H4 (cell line): Measurements from ENCODE around the gene BCR. TPM values are rescaled to one million over a fixed set of nuclear protein-coding genes. Genes with fewer than 3 reads are reported as not detected.
"Not testable (repeated sequence)": the region's sequence is repeated elsewhere in the genome, so short reads cannot be mapped to it uniquely, and the experiment has no call there.

Source experiments
- DNase-seq: peaks from one replicate; pipeline ENCODE4 v3.0.0-alpha.2; 2015; ENCODE audit warnings: low spot score
- total RNA-seq: library from RNA; depleted of rRNA; stranded (reverse); fragments of >200 nt; shearing (Covaris generic); gene quantifications from 2 replicates; pipeline ENCODE4 v1.2.3, GENCODE V29; 2014; rRNA removed

Gene BCR
- total RNA-seq = 8.4 and 10.1 TPM in 2 replicates

DNA sequence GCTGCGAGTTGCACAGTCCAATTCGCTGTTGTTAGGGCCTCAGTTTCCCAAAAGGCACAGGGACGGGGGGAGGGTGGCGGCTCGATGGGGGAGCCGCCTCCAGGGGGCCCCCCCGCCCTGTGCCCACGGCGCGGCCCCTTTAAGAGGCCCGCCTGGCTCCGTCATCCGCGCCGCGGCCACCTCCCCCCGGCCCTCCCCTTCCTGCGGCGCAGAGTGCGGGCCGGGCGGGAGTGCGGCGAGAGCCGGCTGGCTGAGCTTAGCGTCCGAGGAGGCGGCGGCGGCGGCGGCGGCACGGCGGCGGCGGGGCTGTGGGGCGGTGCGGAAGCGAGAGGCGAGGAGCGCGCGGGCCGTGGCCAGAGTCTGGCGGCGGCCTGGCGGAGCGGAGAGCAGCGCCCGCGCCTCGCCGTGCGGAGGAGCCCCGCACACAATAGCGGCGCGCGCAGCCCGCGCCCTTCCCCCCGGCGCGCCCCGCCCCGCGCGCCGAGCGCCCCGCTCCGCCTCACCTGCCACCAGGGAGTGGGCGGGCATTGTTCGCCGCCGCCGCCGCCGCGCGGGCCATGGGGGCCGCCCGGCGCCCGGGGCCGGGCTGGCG lies at the start of gene BCR:
BCR (plus strand) TSS at position 209 of the 592 bp plus-strand sequence. CDS start 452 bp downstream, outside the sequence.
- DNase-seq = no peak

- DNase-seq = no peak
These were observed 49.6 kb upstream of the BCR start for GRCh38 chr22:23130697-23131096.

DNA sequence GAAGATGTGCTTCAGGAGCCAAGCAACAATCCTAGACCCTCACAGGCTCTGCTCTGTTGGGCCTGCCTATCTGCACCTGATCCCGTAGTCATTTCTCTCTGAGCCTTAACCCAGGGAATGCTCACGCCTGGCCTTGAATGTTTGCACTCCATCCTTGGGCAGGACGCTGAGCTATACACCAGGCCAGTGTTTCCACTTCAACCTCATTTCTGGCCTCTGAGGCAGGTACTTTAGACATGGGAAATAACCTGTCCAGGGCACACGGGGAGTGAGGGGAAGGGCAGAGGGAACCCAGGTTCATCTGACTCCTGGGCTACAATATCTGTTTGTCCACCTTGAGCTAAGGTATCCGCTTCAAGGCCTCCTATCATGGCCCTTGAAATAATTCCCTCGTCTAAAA lies 48.4 kb upstream of the BCR start:
- DNase-seq = no peak

GRCh38 chr22:23132376-23133091 lies 47.8 kb upstream of the BCR start:
- DNase-seq = no peak

DNA sequence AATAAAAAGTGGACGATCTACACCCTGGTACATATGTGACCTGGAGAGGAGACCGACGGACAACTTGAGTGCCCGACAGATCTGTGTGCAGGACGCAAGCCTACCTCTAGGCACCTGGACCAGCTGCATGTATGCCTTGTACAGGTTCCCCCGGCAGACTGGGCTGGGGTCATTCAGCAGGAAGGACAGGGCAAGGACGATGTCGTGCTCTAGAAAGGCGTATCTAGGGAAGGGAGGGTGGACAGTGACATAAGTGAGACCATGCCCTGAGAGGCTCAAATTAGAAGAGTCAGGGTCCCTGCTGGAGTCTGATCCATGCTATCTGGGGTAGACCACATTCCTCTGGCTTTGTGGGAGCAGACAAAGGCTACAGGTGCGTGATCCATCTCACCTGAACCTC lies 46.4 kb upstream of the BCR start:
- DNase-seq = no peak

- DNase-seq = not testable (repeated sequence)
These were observed 43.3 kb upstream of the BCR start for GRCh38 chr22:23136991-23137390.

- no peak for DNase-seq
These were observed 42.8 kb upstream of the BCR start for GRCh38 chr22:23137468-23137867.

- DNase-seq = no peak
These were observed 42.3 kb upstream of the BCR start for GRCh38 chr22:23137905-23138561.

- no peak for DNase-seq
These were observed 41.5 kb upstream of the BCR start for GRCh38 chr22:23138584-23139435.

DNA sequence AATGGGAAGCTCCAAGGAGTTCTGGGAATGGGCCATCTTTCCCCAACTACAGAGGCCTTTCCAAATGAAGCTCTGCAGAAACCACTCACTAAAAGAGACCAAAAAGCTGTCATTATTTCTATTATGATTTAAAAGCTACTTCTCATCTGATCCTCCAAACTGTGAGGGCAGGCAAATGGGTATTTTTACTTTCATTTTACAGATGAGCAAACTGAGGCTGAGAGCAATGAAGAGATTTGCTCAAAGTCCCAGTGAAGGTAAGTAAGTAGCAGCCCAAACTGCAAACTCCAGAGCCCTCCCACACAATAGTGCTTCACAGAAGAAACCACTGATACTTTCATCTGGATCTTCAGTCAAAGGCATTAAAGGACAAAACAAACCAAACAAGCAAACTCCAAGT lies 39.9 kb upstream of the BCR start:
- no peak for DNase-seq

- DNase-seq = no peak
These were observed 37.7 kb upstream of the BCR start for GRCh38 chr22:23142546-23143105.

GRCh38 chr22:23143119-23143518 lies 37.2 kb upstream of the BCR start:
- DNase-seq = no peak

DNA sequence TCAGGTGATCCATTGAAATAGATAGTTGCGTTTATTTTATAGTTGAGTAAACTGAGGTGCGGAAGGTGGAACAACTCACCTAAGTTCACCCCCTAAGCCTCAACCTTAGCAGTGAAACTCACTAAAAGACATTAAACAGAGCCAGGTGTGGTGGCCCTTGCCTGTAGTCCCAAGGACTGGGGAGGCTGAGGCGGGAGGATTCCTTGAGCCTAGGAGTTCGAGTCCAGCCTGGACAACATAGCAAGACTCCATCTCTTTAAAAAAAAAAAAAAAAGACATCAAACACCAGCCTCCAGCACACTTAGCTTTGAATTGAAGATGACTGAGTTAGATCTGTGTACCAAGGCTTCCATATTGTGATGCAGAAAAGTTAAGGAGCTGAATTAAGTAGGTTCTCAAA lies 35.9 kb upstream of the BCR start:
- DNase-seq = no peak

DNA sequence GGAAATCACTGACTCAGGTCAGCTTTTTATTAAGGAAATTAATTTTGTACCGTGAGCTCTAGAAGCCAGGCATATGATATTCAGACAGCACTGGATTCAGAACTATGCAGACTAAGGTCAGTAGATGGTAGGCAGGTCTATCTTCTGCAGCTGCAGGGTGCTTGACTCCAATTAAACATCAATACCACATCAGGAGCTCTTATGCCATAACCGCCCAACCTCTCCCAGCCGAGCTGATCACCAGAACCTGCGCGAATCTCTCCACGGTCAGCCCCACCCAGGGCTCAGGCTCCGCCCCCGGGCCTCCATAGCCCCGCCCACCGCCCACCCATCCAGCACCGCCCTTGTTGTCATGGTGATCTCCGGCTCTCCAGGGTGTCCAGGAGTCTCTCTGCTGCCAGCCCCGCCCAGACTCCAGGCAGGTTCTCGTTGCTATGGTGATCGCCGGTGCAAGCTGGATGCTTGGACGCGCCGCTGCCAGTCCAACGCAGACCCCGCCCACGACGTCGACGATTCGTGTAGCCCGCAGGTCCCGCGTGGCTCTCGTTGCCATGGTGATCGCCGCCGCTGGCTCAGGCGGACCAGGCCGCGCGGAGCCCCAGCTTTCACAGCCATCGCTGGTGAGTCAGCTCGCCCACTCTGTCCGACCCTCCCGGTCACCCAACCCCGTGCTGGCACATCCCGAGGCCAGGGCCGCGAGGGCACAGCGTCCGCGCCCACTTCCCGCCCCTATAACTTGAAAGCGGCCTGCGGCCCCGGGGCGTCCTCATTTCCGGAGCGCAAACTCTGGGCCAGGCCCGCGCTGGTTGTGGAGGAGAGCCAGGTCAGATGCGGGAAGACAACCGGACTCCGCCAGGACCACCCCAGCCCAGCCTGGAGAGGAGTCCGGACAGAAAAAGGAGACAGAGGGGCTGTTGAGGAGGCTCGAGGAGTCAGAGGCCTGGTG lies 35.1 kb upstream of the BCR start, which contains the start of gene RAB36:
RAB36 (plus strand) TSS at position 546 of the 946 bp plus-strand sequence. CDS start 1,140 bp downstream, outside the sequence.
- DNase-seq = peak; percentile 99

- DNase-seq = no peak
These were observed 34.3 kb upstream of the BCR start for GRCh38 chr22:23145878-23146470.

GRCh38 chr22:23146478-23147205 lies 33.7 kb upstream of the BCR start:
- DNase-seq = no peak

DNA sequence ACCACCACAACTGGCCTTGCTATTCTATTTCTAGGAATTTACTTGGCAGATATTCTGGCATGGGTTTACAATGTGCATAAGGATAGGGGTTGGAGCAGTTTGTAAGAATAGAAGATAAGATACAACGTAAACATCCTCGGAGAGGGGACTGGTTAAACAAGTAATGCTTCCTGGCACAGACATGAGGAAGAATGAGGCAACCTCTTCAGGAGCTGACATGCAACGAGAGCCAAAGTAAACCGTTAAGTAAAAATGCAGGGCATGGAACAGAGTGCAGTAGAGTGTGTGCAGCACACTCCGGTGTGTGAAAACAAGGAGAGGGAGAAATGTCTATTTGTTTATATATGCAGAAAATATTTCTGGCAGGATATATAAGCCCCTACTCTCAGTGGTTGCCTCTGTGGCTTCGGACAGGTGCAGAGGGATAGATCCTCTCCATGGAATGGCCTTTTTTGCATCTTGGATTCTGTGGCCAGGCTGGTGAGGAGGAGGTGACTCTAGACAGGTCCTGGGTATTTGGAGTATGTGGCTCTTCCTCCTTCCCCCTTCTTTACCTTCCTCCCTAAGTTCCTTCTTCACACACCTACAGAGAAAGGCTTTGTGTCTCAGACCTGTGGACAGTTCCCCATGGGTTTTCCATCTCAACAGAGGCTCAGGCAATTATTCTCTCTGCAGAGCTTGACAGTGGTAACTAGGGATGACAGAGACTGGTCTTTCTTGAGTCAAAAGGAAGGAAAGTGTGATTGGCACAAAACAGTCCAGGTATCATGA lies 32.5 kb upstream of the BCR start:
- DNase-seq = no peak

DNA sequence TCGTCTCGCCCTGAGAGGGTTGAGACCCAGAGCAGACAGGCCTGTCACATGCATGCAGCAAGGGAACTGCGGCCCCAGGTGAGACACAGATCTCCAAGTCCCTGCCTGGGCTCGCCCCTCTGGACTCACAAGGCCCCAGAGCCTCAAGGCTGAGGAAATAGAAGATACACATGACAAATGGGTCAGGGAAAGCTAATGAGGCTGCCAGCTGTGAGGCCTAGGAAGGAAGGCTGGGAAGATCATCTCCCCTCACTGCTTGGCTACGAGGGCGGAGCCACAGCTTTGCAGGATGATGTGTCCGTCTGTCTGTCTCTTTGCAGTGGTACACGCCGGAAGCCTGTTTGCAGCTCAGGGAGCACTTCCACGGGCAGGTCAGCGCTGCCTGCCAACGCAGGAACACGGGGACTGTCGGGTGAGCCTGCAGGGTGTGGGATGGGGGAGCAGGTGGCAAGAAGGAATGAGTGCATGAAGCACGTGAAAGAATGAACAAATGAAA lies 30.5 kb upstream of the BCR start:
- no peak for DNase-seq
